Measurements from ENCODE around the gene CLMN.
"Not testable (repeated sequence)": the region's sequence is repeated elsewhere in the genome, so short reads cannot be mapped to it uniquely, and the experiment has no call there.

CLMN gene

GRCh38 chr14:95282986-95283380 is 36.7 kb downstream of the CLMN start:
- not testable (repeated sequence) for DNase-seq

- no peak for DNase-seq
Observed at GRCh38 chr14:95282354-95282985, 37.2 kb downstream of the CLMN start.

- DNase-seq = no peak
Observed at GRCh38 chr14:95281560-95282176, 38.0 kb downstream of the CLMN start.

GRCh38 chr14:95275494-95275893 is 44.2 kb downstream of the CLMN start:
- no peak for DNase-seq

- no peak for DNase-seq
Observed at GRCh38 chr14:95274874-95275273, 44.8 kb downstream of the CLMN start.

GRCh38 chr14:95274279-95274678 is 45.4 kb downstream of the CLMN start:
- DNase-seq = no peak

- DNase-seq = no peak
Observed at GRCh38 chr14:95273001-95273978, 46.4 kb downstream of the CLMN start.

- DNase-seq = no peak
Observed at GRCh38 chr14:95272057-95272456, 47.7 kb downstream of the CLMN start.

GRCh38 chr14:95270203-95270602 is 49.5 kb downstream of the CLMN start:
- no peak for DNase-seq

- DNase-seq = no peak
Observed at GRCh38 chr14:95269493-95269892, 50.2 kb downstream of the CLMN start.

- DNase-seq = no peak
Observed at GRCh38 chr14:95268350-95268749, 51.4 kb downstream of the CLMN start.

- DNase-seq = no peak
Observed at GRCh38 chr14:95267306-95267705, 52.4 kb downstream of the CLMN start.

GRCh38 chr14:95265106-95266094 is 54.3 kb downstream of the CLMN start:
- peak; percentile 66 for DNase-seq

GRCh38 chr14:95264271-95264973 is 55.3 kb downstream of the CLMN start:
- DNase-seq = no peak

GRCh38 chr14:95263527-95264231 is 56.0 kb downstream of the CLMN start:
- no peak for DNase-seq

GRCh38 chr14:95262511-95262891 is 57.2 kb downstream of the CLMN start:
- DNase-seq = no peak

- DNase-seq = no peak
Observed at GRCh38 chr14:95261616-95262510, 57.8 kb downstream of the CLMN start.

- DNase-seq = no peak
Observed at GRCh38 chr14:95260537-95261361, 59.0 kb downstream of the CLMN start.

Data from NCI-H2029 treated with DMSO at 0.1 percent for 48 hours (cell line).